Loucy (cell line): ENCODE results near the gene KRTCAP2.

ENCODE experiments used
- EZH2phosphoT487 ChIP-seq: fragments of 200-600 bp; IDR thresholded peaks from 2 replicates; pipeline ENCODE4 v1.6.1; 2018; ENCODE audit warnings: antibody characterized with exemption, mild to moderate bottlenecking, moderate library complexity, borderline replicate concordance
- TF ChIP-seq, protein P1 (sequence below): fragments of 200-600 bp; sonication (generic); conservative IDR thresholded peaks from 2 replicates; pipeline ENCODE4 v1.5.1; 2014; ENCODE audit warnings: mild to moderate bottlenecking, antibody characterized with exemption, low read length

DNA sequence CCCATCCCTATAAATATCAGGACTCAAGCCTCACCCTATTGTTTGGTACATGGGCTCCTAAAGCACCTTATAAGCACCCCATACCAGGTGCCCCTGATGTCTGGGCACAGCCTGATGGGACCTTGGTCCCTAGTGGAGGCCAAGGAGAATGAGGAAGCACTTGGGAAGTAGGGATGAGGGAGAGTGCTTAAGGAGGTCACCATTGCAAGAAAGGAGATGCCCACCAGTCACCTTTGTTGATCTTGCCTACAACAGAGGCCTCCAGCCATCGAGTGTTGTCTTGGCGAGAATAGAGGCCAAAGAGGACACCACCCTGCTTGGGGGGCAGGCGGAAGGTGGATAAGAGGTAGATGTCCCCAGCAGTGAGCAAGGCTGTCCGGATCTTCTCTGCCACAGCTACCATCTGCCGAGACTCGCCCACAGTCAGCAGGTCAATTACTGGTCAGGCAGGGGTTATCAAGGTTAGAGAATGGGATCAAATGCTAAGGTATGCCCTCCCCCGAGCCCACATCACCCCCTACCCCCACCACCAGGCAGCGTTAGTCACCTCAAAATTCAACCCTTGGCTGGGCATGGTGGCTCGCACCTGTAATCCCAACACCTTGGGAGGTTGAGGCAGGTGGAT, 33.0 kb upstream of the KRTCAP2 start:
- TF ChIP-seq, protein P1, sequence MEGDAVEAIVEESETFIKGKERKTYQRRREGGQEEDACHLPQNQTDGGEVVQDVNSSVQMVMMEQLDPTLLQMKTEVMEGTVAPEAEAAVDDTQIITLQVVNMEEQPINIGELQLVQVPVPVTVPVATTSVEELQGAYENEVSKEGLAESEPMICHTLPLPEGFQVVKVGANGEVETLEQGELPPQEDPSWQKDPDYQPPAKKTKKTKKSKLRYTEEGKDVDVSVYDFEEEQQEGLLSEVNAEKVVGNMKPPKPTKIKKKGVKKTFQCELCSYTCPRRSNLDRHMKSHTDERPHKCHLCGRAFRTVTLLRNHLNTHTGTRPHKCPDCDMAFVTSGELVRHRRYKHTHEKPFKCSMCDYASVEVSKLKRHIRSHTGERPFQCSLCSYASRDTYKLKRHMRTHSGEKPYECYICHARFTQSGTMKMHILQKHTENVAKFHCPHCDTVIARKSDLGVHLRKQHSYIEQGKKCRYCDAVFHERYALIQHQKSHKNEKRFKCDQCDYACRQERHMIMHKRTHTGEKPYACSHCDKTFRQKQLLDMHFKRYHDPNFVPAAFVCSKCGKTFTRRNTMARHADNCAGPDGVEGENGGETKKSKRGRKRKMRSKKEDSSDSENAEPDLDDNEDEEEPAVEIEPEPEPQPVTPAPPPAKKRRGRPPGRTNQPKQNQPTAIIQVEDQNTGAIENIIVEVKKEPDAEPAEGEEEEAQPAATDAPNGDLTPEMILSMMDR = no peak
- no peak for TF ChIP-seq EZH2phosphoT487
